IPS-18c (cell line): ENCODE results near the gene TBC1D8.

Experiments
- H3K4me3 ChIP-seq: 2 replicates; pipeline ENCODE4 v1.7.0; 2013; ENCODE audit warnings: low read depth, mild to moderate bottlenecking, low read length, moderate library complexity; ENCODE audit not compliant: insufficient read depth
- H3K9me3 ChIP-seq: one replicate; pipeline ENCODE4 v1.6.1; 2013; ENCODE audit warnings: mild to moderate bottlenecking, low read length, moderate library complexity; ENCODE audit not compliant: control insufficient read depth, insufficient read depth

Gene TBC1D8

GRCh38 chr2:101151146-101151858, at the start of gene TBC1D8:
TBC1D8 (minus strand) TSS chr2:101151382; CDS start chr2:101151253, 129 bp downstream.
- peak within 1 kb of the TSS; percentile 67 for H3K4me3 ChIP-seq
- H3K9me3 ChIP-seq = no peaks in the 10 kb centered on the region

- Histone ChIP-seq H3K4me3 (no peak overlapping the region), H3K9me3 (peaks cover 2% of the 10 kb centered on the region)
Measured at GRCh38 chr2:101200676-101201075, 49.5 kb upstream of the TBC1D8 start.

DNA sequence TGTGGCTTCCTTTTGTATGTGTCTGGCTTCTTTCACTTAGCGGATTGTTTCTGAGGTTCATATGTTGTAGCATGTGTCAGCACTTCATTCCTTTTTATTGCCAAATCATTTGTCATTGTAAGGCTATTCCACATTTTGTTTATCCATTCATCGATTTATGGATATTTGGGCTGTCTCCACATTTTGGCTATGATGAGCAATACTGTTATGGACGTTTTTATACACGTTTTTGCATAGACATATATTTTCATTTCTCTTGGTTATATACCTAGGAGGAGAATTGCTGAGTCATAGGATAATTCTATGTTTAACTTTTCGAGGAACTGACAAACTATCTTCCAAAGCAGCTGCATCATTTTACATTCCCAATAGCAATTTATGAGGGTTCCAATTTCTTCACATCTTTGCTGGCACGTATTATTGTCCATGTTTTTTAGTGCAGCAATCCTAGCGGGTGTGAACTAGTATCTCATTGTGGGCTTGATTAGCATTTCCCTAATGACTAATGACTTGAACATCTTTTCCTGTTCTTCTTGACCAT, 48.1 kb upstream of the TBC1D8 start:
- H3K4me3 ChIP-seq = no peak overlapping the region
- peaks cover 2% of the 10 kb centered on the region for H3K9me3 ChIP-seq

GRCh38 chr2:101197814-101198213, 46.6 kb upstream of the TBC1D8 start:
- Histone ChIP-seq H3K4me3 (no peak overlapping the region), H3K9me3 (peaks cover 2% of the 10 kb centered on the region)

- H3K9me3 ChIP-seq = peaks cover 2% of the 10 kb centered on the region
Measured at GRCh38 chr2:101197215-101197745, 46.1 kb upstream of the TBC1D8 start.

GRCh38 chr2:101195871-101196661, 44.9 kb upstream of the TBC1D8 start:
- Histone ChIP-seq H3K4me3 (no peak overlapping the region), H3K9me3 (peaks cover 2% of the 10 kb centered on the region)

More at GRCh38 chr2:101197215-101197745, 46.1 kb upstream of the TBC1D8 start:
- no peak overlapping the region for H3K4me3 ChIP-seq

- H3K9me3 ChIP-seq = peaks cover 2% of the 10 kb centered on the region
- H3K4me3 ChIP-seq = no peak overlapping the region
Measured at GRCh38 chr2:101193033-101193626, 41.9 kb upstream of the TBC1D8 start.

GRCh38 chr2:101190747-101191516, 39.8 kb upstream of the TBC1D8 start:
- Histone ChIP-seq H3K4me3 (no peak overlapping the region), H3K9me3 (no peaks in the 10 kb centered on the region)

- H3K4me3 ChIP-seq = no peak overlapping the region
Measured at GRCh38 chr2:101188683-101189405, 37.7 kb upstream of the TBC1D8 start.

GRCh38 chr2:101187131-101187530, 35.9 kb upstream of the TBC1D8 start:
- H3K9me3 ChIP-seq = no peaks in the 10 kb centered on the region
- no peak overlapping the region for H3K4me3 ChIP-seq

More at GRCh38 chr2:101188683-101189405, 37.7 kb upstream of the TBC1D8 start:
- H3K9me3 ChIP-seq = no peaks in the 10 kb centered on the region

- Histone ChIP-seq H3K9me3 (peaks cover 2% of the 10 kb centered on the region), H3K4me3 (no peak overlapping the region)
Measured at GRCh38 chr2:101185656-101186055, 34.5 kb upstream of the TBC1D8 start.

DNA sequence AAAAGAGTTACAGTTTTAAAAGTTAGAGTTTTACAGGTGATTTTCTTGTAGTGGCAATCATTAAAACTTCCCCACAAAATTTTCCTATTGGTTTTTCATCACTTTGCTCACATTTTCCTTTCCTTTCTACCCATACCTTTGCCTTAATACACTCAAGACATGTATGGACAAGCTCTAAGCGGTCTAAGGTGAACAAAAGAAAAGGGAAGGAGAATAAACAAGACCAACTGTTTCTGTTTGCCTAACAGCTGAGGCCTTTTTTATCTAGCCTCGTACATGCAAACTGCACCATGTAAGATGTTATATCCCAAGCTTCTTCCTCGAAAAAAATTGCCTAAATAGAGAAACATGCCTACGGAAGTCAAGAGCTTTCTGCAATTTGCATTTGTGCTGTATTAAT, 33.9 kb upstream of the TBC1D8 start:
- no peak overlapping the region for H3K4me3 ChIP-seq
- peaks cover 2% of the 10 kb centered on the region for H3K9me3 ChIP-seq

DNA sequence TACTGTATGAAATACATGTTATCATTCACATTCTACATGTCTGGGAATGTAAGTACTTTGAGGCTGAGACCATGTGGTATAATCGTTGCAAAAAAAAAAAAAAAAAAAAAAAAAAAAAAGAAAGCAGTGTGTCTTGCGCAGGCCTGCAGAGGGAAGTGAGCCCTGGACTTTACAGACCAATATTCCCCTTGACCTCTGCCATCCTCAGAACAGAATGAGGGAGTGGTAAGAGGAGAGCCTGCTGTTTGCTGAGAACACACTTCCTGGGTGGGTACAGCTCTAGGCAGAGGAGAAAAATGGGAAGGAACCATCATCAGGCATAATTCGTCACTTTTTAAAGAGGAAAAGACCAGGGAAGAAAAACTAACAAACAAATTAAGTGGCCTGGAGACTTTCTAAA, 28.8 kb upstream of the TBC1D8 start:
- Histone ChIP-seq H3K9me3 (peaks cover 6% of the 10 kb centered on the region), H3K4me3 (no peak overlapping the region)

- Histone ChIP-seq H3K9me3 (peaks cover 9% of the 10 kb centered on the region), H3K4me3 (no peak overlapping the region)
Measured at GRCh38 chr2:101176803-101177202, 25.6 kb upstream of the TBC1D8 start.

- Histone ChIP-seq H3K4me3 (no peak overlapping the region), H3K9me3 (peaks cover 7% of the 10 kb centered on the region)
Measured at GRCh38 chr2:101175991-101176390, 24.8 kb upstream of the TBC1D8 start.

- Histone ChIP-seq H3K4me3 (no peak overlapping the region), H3K9me3 (peaks cover 14% of the 10 kb centered on the region)
Measured at GRCh38 chr2:101173707-101174295, 22.6 kb upstream of the TBC1D8 start.
